Dendritic cell treated with granulocyte-macrophage colony-stimulating factor and Interleukin-4, amounts not matched to agents 40 ng/mL and 50 ng/mL, for 4 days (primary cell): Measurements from ENCODE around the gene MLST8.

Experiments used
- H3K27ac Mint-ChIP-seq: one replicate; pipeline ENCODE4 v1.8.0; 2022; ENCODE audit warnings: mild to moderate bottlenecking, mixed read lengths
- H3K27me3 Mint-ChIP-seq: one replicate; pipeline ENCODE4 v1.8.0; 2022; ENCODE audit warnings: mild to moderate bottlenecking, mixed read lengths
- H3K36me3 Mint-ChIP-seq: one replicate; pipeline ENCODE4 v1.8.0; 2022; ENCODE audit warnings: low read depth, mixed read lengths
- H3K4me1 Mint-ChIP-seq: one replicate; pipeline ENCODE4 v1.8.0; 2022; ENCODE audit warnings: low read depth, mixed read lengths
- H3K4me3 Mint-ChIP-seq: one replicate; pipeline ENCODE4 v1.8.0; 2022; ENCODE audit warnings: mild to moderate bottlenecking, moderate library complexity, mixed read lengths
- H3K9me3 Mint-ChIP-seq: one replicate; pipeline ENCODE4 v1.8.0; 2022; ENCODE audit warnings: mixed read lengths
- intact Hi-C: fragments of 100-400 bp; cut with micrococcal nuclease; formaldehyde crosslinking; loops from one replicate; pipeline ENCODE4 v1.15.0; 2022

MLST8 gene

GRCh38 chr16:2231016-2231931, 26.0 kb downstream of the MLST8 start:
- no peaks in the 10 kb centered on the region for H3K9me3 Mint-ChIP-seq
- H3K27ac Mint-ChIP-seq = no peak overlapping the region
- H3K4me3 Mint-ChIP-seq = no peak overlapping the region
- intact Hi-C loops = no loop called here
- H3K27me3 Mint-ChIP-seq = peaks cover 21% of the 10 kb centered on the region
- peaks cover 25% of the 10 kb centered on the region for H3K4me1 Mint-ChIP-seq
- peaks cover 95% of the 10 kb centered on the region for H3K36me3 Mint-ChIP-seq

- intact Hi-C loops = no loop called here
Measured at GRCh38 chr16:2232094-2232990, 27.1 kb downstream of the MLST8 start.

GRCh38 chr16:2233046-2233775, 28.0 kb downstream of the MLST8 start:
- no peaks in the 10 kb centered on the region for H3K9me3 Mint-ChIP-seq
- H3K36me3 Mint-ChIP-seq = peaks cover 79% of the 10 kb centered on the region
- intact Hi-C loops = no loop called here
- H3K4me1 Mint-ChIP-seq = peaks cover 31% of the 10 kb centered on the region
- no peak overlapping the region for H3K4me3 Mint-ChIP-seq
- no peak overlapping the region for H3K27ac Mint-ChIP-seq
- H3K27me3 Mint-ChIP-seq = peaks cover 40% of the 10 kb centered on the region

More at GRCh38 chr16:2232094-2232990, 27.1 kb downstream of the MLST8 start:
- Mint-ChIP-seq H3K27ac (no peak overlapping the region), H3K27me3 (peaks cover 32% of the 10 kb centered on the region), H3K4me1 (peaks cover 26% of the 10 kb centered on the region), H3K4me3 (no peak overlapping the region), H3K9me3 (no peaks in the 10 kb centered on the region), H3K36me3 (peaks cover 84% of the 10 kb centered on the region)

DNA sequence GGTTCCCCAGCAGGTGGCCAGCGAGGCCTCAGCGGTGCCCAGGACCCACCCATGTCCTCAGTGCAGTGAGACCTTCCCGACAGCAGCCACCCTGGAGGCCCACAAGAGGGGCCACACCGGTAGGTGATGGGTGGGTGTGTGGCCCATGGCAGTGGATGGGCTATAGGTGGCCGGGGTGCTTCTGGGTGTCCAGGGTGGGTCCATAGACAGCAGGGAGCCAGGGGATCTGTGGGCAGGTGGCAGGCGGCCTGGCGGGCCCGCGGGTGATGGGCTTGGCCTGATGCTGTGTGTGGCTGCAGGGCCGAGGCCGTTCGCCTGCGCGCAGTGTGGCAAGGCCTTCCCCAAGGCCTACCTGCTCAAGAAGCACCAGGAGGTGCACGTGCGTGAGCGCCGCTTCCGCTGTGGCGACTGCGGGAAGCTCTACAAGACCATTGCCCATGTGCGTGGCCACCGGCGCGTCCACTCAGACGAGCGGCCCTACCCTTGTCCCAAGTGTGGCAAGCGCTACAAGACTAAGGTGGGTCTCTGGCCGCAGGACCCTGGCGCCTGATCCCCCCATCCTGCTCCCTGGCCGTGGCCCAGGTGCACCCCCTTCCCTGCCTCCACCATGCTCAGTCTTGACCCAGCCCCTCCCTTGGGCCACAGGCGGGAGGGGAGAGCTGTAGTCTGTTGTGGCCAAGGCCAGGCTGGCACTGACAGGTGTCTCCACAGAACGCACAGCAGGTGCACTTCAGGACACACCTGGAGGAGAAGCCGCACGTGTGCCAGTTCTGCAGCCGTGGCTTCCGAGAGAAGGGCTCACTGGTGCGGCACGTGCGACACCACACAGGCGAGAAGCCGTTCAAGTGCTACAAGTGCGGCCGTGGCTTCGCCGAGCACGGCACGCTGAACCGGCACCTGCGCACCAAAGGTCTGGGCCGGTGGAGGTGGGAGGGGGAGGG, 28.9 kb downstream of the MLST8 start:
- H3K4me1 Mint-ChIP-seq = peaks cover 31% of the 10 kb centered on the region
- intact Hi-C loops = no loop called here
- peaks cover 73% of the 10 kb centered on the region for H3K36me3 Mint-ChIP-seq
- no peak overlapping the region for H3K27ac Mint-ChIP-seq
- no peaks in the 10 kb centered on the region for H3K9me3 Mint-ChIP-seq
- peaks cover 50% of the 10 kb centered on the region for H3K27me3 Mint-ChIP-seq
- no peak overlapping the region for H3K4me3 Mint-ChIP-seq

- Mint-ChIP-seq H3K27ac (no peak overlapping the region), H3K4me3 (no peak overlapping the region), H3K9me3 (no peaks in the 10 kb centered on the region), H3K36me3 (peaks cover 73% of the 10 kb centered on the region), H3K4me1 (peaks cover 30% of the 10 kb centered on the region), H3K27me3 (peaks cover 53% of the 10 kb centered on the region)
- intact Hi-C loops = no loop called here
Measured at GRCh38 chr16:2234813-2235170, 29.5 kb downstream of the MLST8 start.

- Mint-ChIP-seq H3K27ac (no peak overlapping the region), H3K4me3 (no peak overlapping the region), H3K9me3 (no peaks in the 10 kb centered on the region), H3K27me3 (peaks cover 53% of the 10 kb centered on the region), H3K36me3 (peaks cover 73% of the 10 kb centered on the region), H3K4me1 (peaks cover 26% of the 10 kb centered on the region)
- intact Hi-C loops = no loop called here
Measured at GRCh38 chr16:2235234-2235651, 30.0 kb downstream of the MLST8 start.

- peaks cover 53% of the 10 kb centered on the region for H3K27me3 Mint-ChIP-seq
- no peak overlapping the region for H3K27ac Mint-ChIP-seq
- H3K9me3 Mint-ChIP-seq = no peaks in the 10 kb centered on the region
- peaks cover 71% of the 10 kb centered on the region for H3K36me3 Mint-ChIP-seq
- H3K4me1 Mint-ChIP-seq = peaks cover 22% of the 10 kb centered on the region
- no peak overlapping the region for H3K4me3 Mint-ChIP-seq
- intact Hi-C loops = no loop called here
Measured at GRCh38 chr16:2235695-2236336, 30.6 kb downstream of the MLST8 start.

DNA sequence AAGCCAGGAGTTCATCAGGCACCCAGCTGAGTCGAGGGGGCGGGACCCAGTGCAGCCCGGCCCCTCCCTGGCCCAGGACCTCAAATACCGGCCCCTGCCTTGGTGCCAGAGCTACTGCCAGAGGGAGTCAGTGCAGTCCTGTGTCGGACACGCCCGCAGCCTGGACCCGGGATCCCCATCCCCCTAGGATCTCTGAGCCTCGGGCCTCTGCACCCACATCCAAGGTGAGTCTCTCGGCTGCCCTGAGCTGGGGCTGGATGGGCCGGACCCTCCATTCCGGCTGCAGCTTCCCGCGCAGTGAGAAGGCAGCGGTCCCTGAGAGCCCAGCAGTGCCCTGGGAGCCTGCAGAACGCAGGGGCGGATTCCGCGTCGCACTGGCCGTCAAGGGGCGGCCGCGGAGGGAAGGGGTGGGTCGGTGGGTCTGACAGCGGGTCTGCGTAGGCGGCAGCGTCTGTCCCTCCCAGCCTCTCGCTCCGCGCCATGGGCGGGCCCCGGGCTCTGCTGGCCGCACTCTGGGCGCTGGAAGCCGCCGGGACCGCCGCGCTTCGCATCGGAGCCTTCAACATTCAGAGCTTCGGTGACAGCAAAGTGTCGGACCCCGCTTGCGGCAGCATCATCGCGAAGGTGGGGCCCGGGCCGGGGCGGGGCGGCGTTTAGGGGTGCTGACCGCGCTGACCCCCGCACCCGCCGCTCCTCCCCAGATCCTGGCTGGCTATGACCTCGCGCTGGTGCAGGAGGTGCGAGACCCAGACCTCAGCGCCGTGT, 31.3 kb downstream of the MLST8 start, which contains the start of gene DNASE1L2:
Gene DNASE1L2, plus strand, starts transcription at position 108 of the 765 bp plus-strand sequence. Its CDS starts 373 bp downstream, at position 481.
- peaks cover 66% of the 10 kb centered on the region for H3K36me3 Mint-ChIP-seq
- intact Hi-C loops = no loop called here
- H3K4me1 Mint-ChIP-seq = peaks cover 22% of the 10 kb centered on the region
- no peaks in the 10 kb centered on the region for H3K9me3 Mint-ChIP-seq
- peaks cover 53% of the 10 kb centered on the region for H3K27me3 Mint-ChIP-seq
- no peak within 1 kb of the TSS for H3K27ac Mint-ChIP-seq
- peak within 1 kb of the TSS; percentile 40 for H3K4me3 Mint-ChIP-seq

GRCh38 chr16:2237102-2237482, 31.8 kb downstream of the MLST8 start:
- Mint-ChIP-seq H3K36me3 (peaks cover 66% of the 10 kb centered on the region), H3K9me3 (no peaks in the 10 kb centered on the region), H3K27me3 (peaks cover 53% of the 10 kb centered on the region), H3K4me1 (peaks cover 22% of the 10 kb centered on the region), H3K4me3 (peak overlapping the region; percentile 40), H3K27ac (no peak overlapping the region)
- intact Hi-C loops = no loop called here

- intact Hi-C loops = no loop called here
Measured at GRCh38 chr16:2237493-2238149, 32.4 kb downstream of the MLST8 start.

GRCh38 chr16:2238150-2238837, 33.0 kb downstream of the MLST8 start:
- intact Hi-C loops = no loop called here
- Mint-ChIP-seq H3K27me3 (peaks cover 53% of the 10 kb centered on the region), H3K27ac (no peak overlapping the region), H3K36me3 (peaks cover 66% of the 10 kb centered on the region), H3K4me1 (peaks cover 33% of the 10 kb centered on the region), H3K9me3 (no peaks in the 10 kb centered on the region), H3K4me3 (no peak overlapping the region)

More at GRCh38 chr16:2237493-2238149, 32.4 kb downstream of the MLST8 start:
- Mint-ChIP-seq H3K4me3 (peak overlapping the region; percentile 7), H3K27me3 (peaks cover 53% of the 10 kb centered on the region), H3K36me3 (peaks cover 66% of the 10 kb centered on the region), H3K4me1 (peaks cover 26% of the 10 kb centered on the region), H3K9me3 (no peaks in the 10 kb centered on the region), H3K27ac (no peak overlapping the region)
